Activated CD4-positive, alpha-beta memory T cell treated with anti-CD3 and anti-CD28 coated beads, Interleukin-2, amount 10 ng/mL, durations not matched to agents 7 days and 5 days (primary cell): ENCODE results near the gene BTN2A1. TPM values are rescaled to one million over a fixed set of nuclear protein-coding genes. Genes with fewer than 3 reads are reported as not detected.

Experiments
- CTCF ChIA-PET: fragments of 350-600 bp; sonication (Branson Sonifier 250); formaldehyde crosslinking; loops from one replicate; lab custom pipeline; 2021; ENCODE audit warnings: antibody characterized with exemption, inconsistent platforms; lab: Charles Lee
- POLR2A ChIA-PET: fragments of 350-600 bp; sonication (Branson Sonifier 250); formaldehyde crosslinking; loops from one replicate; lab custom pipeline; 2021; ENCODE audit warnings: antibody characterized with exemption; lab: Charles Lee
- DNase-seq: peaks from one replicate; pipeline ENCODE4 v3.0.0-alpha.2; 2020
- H3K27ac Mint-ChIP-seq: one replicate; pipeline ENCODE4 v1.8.0; 2021; ENCODE audit warnings: mild to moderate bottlenecking, mixed read lengths
- H3K27me3 Mint-ChIP-seq: one replicate; pipeline ENCODE4 v1.8.0; 2021; ENCODE audit warnings: mixed read lengths
- H3K36me3 Mint-ChIP-seq: one replicate; pipeline ENCODE4 v1.8.0; 2021; ENCODE audit warnings: low read depth, mixed read lengths
- H3K4me1 Mint-ChIP-seq: one replicate; pipeline ENCODE4 v1.8.0; 2021; ENCODE audit warnings: mixed read lengths
- H3K4me3 Mint-ChIP-seq: one replicate; pipeline ENCODE4 v1.8.0; 2021; ENCODE audit warnings: mild to moderate bottlenecking, mixed read lengths
- H3K9me3 Mint-ChIP-seq: one replicate; pipeline ENCODE4 v1.8.0; 2021; ENCODE audit warnings: mixed read lengths
- total RNA-seq, 2 experiments: library from RNA; stranded (reverse); gene quantifications; one replicate each; pipeline ENCODE4 v1.2.3, GENCODE V29; 2021

The BTN2A1 gene
- total RNA-seq, 2 experiments from 2014 or later, result 28.2 to 31.0 TPM

GRCh38 chr6:26475823-26476729, 18.3 kb downstream of the BTN2A1 start:
- H3K4me3 Mint-ChIP-seq, result no peak overlapping the region
- POLR2A ChIA-PET, result interaction anchor here (0.9 to 3.8 kb wide), 6 partner anchors 11 to 61 kb away, joined by 3 to 52 read pairs (median 12); partner anchors contain the start of genes BTN3A3 and HMGN4
- H3K27ac Mint-ChIP-seq, result no peak overlapping the region

GRCh38 chr6:26476896-26477295, 19.1 kb downstream of the BTN2A1 start:
- no peaks in the 10 kb centered on the region for H3K9me3 Mint-ChIP-seq

More at GRCh38 chr6:26475823-26476729, 18.3 kb downstream of the BTN2A1 start:
- CTCF ChIA-PET, result interaction anchor here (1.0 to 1.5 kb wide), 2 partner anchors 31 to 146 kb away, joined by 3 read pairs; no protein-coding TSS in a partner anchor
- Mint-ChIP-seq H3K4me1 (peaks cover 36% of the 10 kb centered on the region), H3K9me3 (peaks cover 7% of the 10 kb centered on the region), H3K36me3 (peaks cover 38% of the 10 kb centered on the region), H3K27me3 (no peaks in the 10 kb centered on the region)
- no peak for DNase-seq

GRCh38 chr6:26477426-26477825, 19.7 kb downstream of the BTN2A1 start:
- Mint-ChIP-seq H3K9me3 (no peaks in the 10 kb centered on the region), H3K4me3 (no peak overlapping the region), H3K27me3 (no peaks in the 10 kb centered on the region), H3K36me3 (peaks cover 26% of the 10 kb centered on the region), H3K4me1 (peaks cover 31% of the 10 kb centered on the region), H3K27ac (no peak overlapping the region)
- POLR2A ChIA-PET, result no interaction called here
- no peak for DNase-seq
- CTCF ChIA-PET, result no interaction called here

More at GRCh38 chr6:26476896-26477295, 19.1 kb downstream of the BTN2A1 start:
- Mint-ChIP-seq H3K36me3 (peaks cover 30% of the 10 kb centered on the region), H3K4me1 (peaks cover 32% of the 10 kb centered on the region), H3K4me3 (no peak overlapping the region), H3K27me3 (no peaks in the 10 kb centered on the region), H3K27ac (peak overlapping the region; percentile 5)
- ChIA-PET CTCF (no interaction called here), POLR2A (no interaction called here)
- DNase-seq, result no peak

GRCh38 chr6:26478100-26478984, 20.6 kb downstream of the BTN2A1 start:
- POLR2A ChIA-PET, result interaction anchor here (0.8 to 1.0 kb wide), 2 partner anchors 32 to 42 kb away, joined by 3 read pairs; no protein-coding TSS in a partner anchor
- Mint-ChIP-seq H3K9me3 (no peaks in the 10 kb centered on the region), H3K27me3 (no peaks in the 10 kb centered on the region), H3K4me1 (peaks cover 22% of the 10 kb centered on the region), H3K27ac (no peak overlapping the region), H3K36me3 (peaks cover 18% of the 10 kb centered on the region), H3K4me3 (no peak overlapping the region)
- CTCF ChIA-PET, result interaction anchor here (0.5 kb wide), 1 partner anchor 94 kb away, joined by 3 read pairs; no protein-coding TSS in a partner anchor
- no peak for DNase-seq

- Mint-ChIP-seq H3K4me3 (no peak overlapping the region), H3K4me1 (peaks cover 19% of the 10 kb centered on the region), H3K27me3 (no peaks in the 10 kb centered on the region), H3K36me3 (peaks cover 16% of the 10 kb centered on the region), H3K9me3 (no peaks in the 10 kb centered on the region), H3K27ac (no peak overlapping the region)
- ChIA-PET CTCF (interaction anchor here (0.5 to 1.0 kb wide), 2 partner anchors 93 to 138 kb away, joined by 3 to 4 read pairs; no protein-coding TSS in a partner anchor), POLR2A (interaction anchor here (0.8 to 1.0 kb wide), 2 partner anchors 33 to 41 kb away, joined by 3 read pairs; no protein-coding TSS in a partner anchor)
- no peak for DNase-seq
These were observed 21.2 kb downstream of the BTN2A1 start for GRCh38 chr6:26478985-26479278.

GRCh38 chr6:26482338-26482737, 24.6 kb downstream of the BTN2A1 start:
- ChIA-PET POLR2A (no interaction called here), CTCF (interaction anchor here (0.7 kb wide), 1 partner anchor 1283 kb away, joined by 3 read pairs; no protein-coding TSS in a partner anchor)
- no peaks in the 10 kb centered on the region for H3K27me3 Mint-ChIP-seq
- DNase-seq, result no peak
- H3K36me3 Mint-ChIP-seq, result peaks cover 6% of the 10 kb centered on the region
- no peak overlapping the region for H3K4me3 Mint-ChIP-seq
- no peaks in the 10 kb centered on the region for H3K4me1 Mint-ChIP-seq
- no peak overlapping the region for H3K27ac Mint-ChIP-seq
- H3K9me3 Mint-ChIP-seq, result peaks cover 3% of the 10 kb centered on the region

- ChIA-PET CTCF (no interaction called here), POLR2A (no interaction called here)
- DNase-seq, result no peak
- Mint-ChIP-seq H3K36me3 (peaks cover under 1% of the 10 kb centered on the region), H3K27me3 (peaks cover 2% of the 10 kb centered on the region), H3K27ac (no peak overlapping the region), H3K4me1 (no peaks in the 10 kb centered on the region), H3K4me3 (no peak overlapping the region), H3K9me3 (peaks cover 8% of the 10 kb centered on the region)
These were observed 26.0 kb downstream of the BTN2A1 start for GRCh38 chr6:26483727-26484126.

- POLR2A ChIA-PET, result interaction anchor here (1.0 kb wide), 1 partner anchor 84 kb away, joined by 3 read pairs; no protein-coding TSS in a partner anchor
These were observed 26.4 kb downstream of the BTN2A1 start for GRCh38 chr6:26484161-26484560.

GRCh38 chr6:26485112-26485780, 27.5 kb downstream of the BTN2A1 start:
- DNase-seq, result no peak
- Mint-ChIP-seq H3K4me3 (no peak overlapping the region), H3K9me3 (peaks cover 8% of the 10 kb centered on the region), H3K36me3 (no peaks in the 10 kb centered on the region), H3K27me3 (peaks cover 2% of the 10 kb centered on the region), H3K27ac (no peak overlapping the region), H3K4me1 (peaks cover 2% of the 10 kb centered on the region)
- ChIA-PET POLR2A (interaction anchor here (1.0 kb wide), 1 partner anchor 85 kb away, joined by 3 read pairs; no protein-coding TSS in a partner anchor), CTCF (interaction anchor here (0.7 to 1.3 kb wide), 2 partner anchors 12 to 144 kb away, joined by 3 to 4 read pairs; no protein-coding TSS in a partner anchor)

More at GRCh38 chr6:26484161-26484560, 26.4 kb downstream of the BTN2A1 start:
- Mint-ChIP-seq H3K27me3 (peaks cover 2% of the 10 kb centered on the region), H3K9me3 (peaks cover 8% of the 10 kb centered on the region), H3K4me1 (no peaks in the 10 kb centered on the region), H3K27ac (no peak overlapping the region), H3K36me3 (no peaks in the 10 kb centered on the region), H3K4me3 (no peak overlapping the region)
- CTCF ChIA-PET, result no interaction called here
- no peak for DNase-seq

GRCh38 chr6:26486358-26486757, 28.6 kb downstream of the BTN2A1 start:
- POLR2A ChIA-PET, result no interaction called here
- peaks cover 8% of the 10 kb centered on the region for H3K9me3 Mint-ChIP-seq
- peaks cover 6% of the 10 kb centered on the region for H3K4me1 Mint-ChIP-seq

GRCh38 chr6:26487466-26487865, 29.7 kb downstream of the BTN2A1 start:
- POLR2A ChIA-PET, result no interaction called here
- CTCF ChIA-PET, result no interaction called here
- H3K4me1 Mint-ChIP-seq, result peaks cover 6% of the 10 kb centered on the region
- peaks cover 8% of the 10 kb centered on the region for H3K9me3 Mint-ChIP-seq
- no peak overlapping the region for H3K27ac Mint-ChIP-seq
- H3K27me3 Mint-ChIP-seq, result peaks cover 2% of the 10 kb centered on the region
- no peak for DNase-seq
- H3K36me3 Mint-ChIP-seq, result no peaks in the 10 kb centered on the region
- H3K4me3 Mint-ChIP-seq, result no peak overlapping the region

More at GRCh38 chr6:26486358-26486757, 28.6 kb downstream of the BTN2A1 start:
- no peak overlapping the region for H3K27ac Mint-ChIP-seq
- no peak overlapping the region for H3K4me3 Mint-ChIP-seq
- CTCF ChIA-PET, result no interaction called here
- H3K36me3 Mint-ChIP-seq, result no peaks in the 10 kb centered on the region
- DNase-seq, result no peak
- peaks cover 2% of the 10 kb centered on the region for H3K27me3 Mint-ChIP-seq
